ENCODE results near the gene SUGCT.

Gene SUGCT

DNA sequence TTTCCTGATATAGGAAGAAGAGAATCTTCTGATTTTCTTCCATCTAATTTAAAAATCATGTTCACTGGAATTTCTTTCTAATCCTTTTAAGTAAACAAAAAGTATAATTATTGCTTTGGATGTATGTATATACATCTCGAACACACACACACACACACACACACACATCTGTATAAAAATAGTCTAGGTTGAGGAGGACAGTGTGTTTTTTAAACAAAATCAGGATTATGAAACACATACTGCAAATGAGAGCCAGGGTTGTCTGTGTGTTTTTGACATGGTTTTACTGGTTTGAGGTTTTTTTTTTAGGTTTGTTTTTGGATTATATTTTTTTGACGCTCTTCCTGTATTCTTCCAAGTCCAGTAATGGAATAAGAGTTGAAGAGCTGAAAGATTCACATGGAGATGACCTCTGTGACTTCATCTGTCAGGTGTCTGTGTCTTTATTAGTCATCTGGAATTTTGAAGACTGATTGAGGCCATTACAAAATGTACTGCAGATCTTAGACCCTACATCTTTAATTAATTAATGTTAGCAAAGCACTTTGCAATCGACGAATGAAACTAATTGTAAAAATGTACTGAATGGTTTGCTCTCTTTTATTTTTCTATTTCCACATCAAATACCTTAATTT lies 237.1 kb downstream of the SUGCT start:
- TF ChIP-seq, protein P1, sequence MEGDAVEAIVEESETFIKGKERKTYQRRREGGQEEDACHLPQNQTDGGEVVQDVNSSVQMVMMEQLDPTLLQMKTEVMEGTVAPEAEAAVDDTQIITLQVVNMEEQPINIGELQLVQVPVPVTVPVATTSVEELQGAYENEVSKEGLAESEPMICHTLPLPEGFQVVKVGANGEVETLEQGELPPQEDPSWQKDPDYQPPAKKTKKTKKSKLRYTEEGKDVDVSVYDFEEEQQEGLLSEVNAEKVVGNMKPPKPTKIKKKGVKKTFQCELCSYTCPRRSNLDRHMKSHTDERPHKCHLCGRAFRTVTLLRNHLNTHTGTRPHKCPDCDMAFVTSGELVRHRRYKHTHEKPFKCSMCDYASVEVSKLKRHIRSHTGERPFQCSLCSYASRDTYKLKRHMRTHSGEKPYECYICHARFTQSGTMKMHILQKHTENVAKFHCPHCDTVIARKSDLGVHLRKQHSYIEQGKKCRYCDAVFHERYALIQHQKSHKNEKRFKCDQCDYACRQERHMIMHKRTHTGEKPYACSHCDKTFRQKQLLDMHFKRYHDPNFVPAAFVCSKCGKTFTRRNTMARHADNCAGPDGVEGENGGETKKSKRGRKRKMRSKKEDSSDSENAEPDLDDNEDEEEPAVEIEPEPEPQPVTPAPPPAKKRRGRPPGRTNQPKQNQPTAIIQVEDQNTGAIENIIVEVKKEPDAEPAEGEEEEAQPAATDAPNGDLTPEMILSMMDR (IDR thresholded peaks at IDR 0.05; ENCODE audit: low read depth, low read length, missing control alignments), result no peak

DNA sequence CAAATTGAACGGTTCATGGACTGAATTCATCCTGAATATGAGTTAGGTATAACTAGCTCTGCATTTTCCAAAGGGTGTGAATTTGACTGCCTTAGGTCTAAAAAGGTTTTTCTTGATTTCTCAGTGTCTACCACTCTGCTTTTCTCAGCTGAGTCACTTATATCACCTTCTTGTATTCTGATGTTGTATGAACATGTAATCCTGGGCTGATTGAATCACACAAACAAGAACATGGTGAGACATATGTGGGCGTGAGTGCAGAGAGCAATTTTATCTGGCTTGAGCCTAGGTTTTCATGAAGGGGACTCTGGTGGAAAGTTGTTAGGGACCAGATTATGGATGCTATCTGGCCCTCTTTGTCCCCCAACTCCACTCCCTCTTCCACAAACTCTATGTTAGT lies 239.8 kb downstream of the SUGCT start:
- no peak for DNase-seq (ENCODE audit: low read depth)
- in situ Hi-C loops (cut with HindIII; ENCODE audit: low sequenced_read_pairs), result no loop called here

More for the DNA sequence above, 237.1 kb downstream of the SUGCT start:
- in situ Hi-C loops (cut with HindIII; ENCODE audit: low sequenced_read_pairs), result no loop called here
- no peak overlapping the region for H3K4me3 ChIP-seq (ENCODE audit: low read depth, low read length)
- DNase-seq (ENCODE audit: low read depth), result no peak

DNA sequence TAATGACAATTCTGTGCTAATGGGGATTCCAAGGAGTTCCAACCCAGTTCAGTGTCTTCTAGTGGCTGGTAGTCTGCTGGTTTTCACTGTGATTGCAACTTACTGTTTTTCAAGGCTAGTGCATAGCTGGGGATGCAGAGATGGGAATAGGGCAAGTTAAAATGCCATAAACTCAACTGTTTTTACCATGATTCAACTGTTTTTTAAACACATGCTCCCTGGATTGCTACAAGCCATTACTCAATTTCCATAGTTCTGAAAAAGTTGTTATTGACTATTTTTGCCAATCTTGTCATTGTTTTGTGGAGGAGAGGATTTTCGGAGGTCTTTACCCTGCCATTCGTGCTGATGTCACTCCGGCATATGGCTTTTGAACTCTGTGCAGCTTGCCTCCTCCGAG lies 245.3 kb downstream of the SUGCT start:
- no peak for DNase-seq (ENCODE audit: low read depth)
- no peak overlapping the region for H3K4me3 ChIP-seq (ENCODE audit: low read depth, low read length)
- in situ Hi-C loops (cut with HindIII; ENCODE audit: low sequenced_read_pairs), result no loop called here
- TF ChIP-seq, protein P1 (IDR thresholded peaks at IDR 0.05; ENCODE audit: low read depth, low read length, missing control alignments), result no peak

More for the DNA sequence above, 239.8 kb downstream of the SUGCT start:
- TF ChIP-seq, protein P1 (IDR thresholded peaks at IDR 0.05; ENCODE audit: low read depth, low read length, missing control alignments), result no peak
- no peak overlapping the region for H3K4me3 ChIP-seq (ENCODE audit: low read depth, low read length)

DNA sequence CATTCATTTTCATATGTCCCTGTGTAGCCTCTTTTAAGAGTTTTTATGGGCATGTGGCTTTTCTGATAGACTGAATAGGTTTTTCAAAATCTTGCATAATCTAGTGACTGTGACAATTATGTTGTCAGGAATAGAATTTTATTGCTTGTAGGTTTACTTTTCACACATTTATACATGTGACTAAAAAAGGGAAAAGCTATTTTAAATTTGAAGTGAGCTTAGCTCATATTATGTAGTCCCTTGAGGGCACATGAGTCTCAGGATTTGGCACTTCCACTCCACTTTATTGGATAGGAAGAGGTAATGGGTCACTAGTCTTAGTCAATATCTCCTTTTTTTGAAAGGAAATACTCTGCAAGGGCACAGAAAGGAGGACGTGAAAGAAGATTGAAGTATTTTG lies 247.3 kb downstream of the SUGCT start:
- H3K4me3 ChIP-seq (ENCODE audit: low read depth, low read length), result no peak overlapping the region
- in situ Hi-C loops (cut with HindIII; ENCODE audit: low sequenced_read_pairs), result no loop called here
- TF ChIP-seq, protein P1 (IDR thresholded peaks at IDR 0.05; ENCODE audit: low read depth, low read length, missing control alignments), result no peak
- DNase-seq (ENCODE audit: low read depth), result no peak

DNA sequence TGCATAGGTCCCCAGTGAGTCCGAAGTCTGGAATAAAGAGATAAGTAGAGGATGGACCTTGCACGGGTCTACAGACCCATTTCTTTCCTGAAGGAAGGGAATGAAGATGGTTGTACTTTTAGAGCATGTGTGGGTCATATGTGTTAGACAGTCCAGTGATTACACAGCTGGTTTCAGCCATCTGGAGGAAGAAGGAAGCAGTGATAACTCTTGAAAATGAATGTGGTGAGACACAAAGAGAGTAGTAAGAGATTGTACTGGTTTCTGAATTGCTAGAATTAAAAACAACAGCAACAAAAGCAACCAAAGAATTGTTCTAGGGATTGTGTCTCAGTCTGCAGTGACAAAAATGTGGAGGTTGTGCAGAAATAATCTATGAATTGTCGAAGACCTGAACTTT lies 258.9 kb downstream of the SUGCT start:
- no peak overlapping the region for H3K4me3 ChIP-seq (ENCODE audit: low read depth, low read length)
- in situ Hi-C loops (cut with HindIII; ENCODE audit: low sequenced_read_pairs), result no loop called here
- DNase-seq (ENCODE audit: low read depth), result no peak
- TF ChIP-seq, protein P1 (IDR thresholded peaks at IDR 0.05; ENCODE audit: low read depth, low read length, missing control alignments), result no peak

DNA sequence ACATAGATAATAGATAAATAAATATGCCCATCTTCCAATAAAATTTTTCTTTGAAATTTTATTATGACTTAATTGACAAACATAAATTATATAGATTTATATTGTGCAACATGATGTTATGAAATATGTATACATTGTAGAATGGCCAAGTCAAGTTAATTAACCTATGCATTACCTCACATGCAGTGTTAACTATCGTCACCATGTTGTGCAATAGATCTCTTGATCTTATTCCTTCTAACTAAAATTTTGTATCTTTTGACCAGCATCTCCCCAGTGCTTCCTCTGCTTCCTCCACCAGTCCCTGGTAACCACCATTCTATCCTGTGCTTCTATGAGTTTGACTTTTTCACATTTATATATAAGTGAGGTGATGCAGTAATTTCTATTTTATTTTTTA lies 259.6 kb downstream of the SUGCT start:
- in situ Hi-C loops (cut with HindIII; ENCODE audit: low sequenced_read_pairs), result no loop called here
- DNase-seq (ENCODE audit: low read depth), result no peak
- H3K4me3 ChIP-seq (ENCODE audit: low read depth, low read length), result no peak overlapping the region
- TF ChIP-seq, protein P1 (IDR thresholded peaks at IDR 0.05; ENCODE audit: low read depth, low read length, missing control alignments), result no peak

Data from astrocyte of the cerebellum (primary cell).